ENCODE results near the gene C1orf74. TPM values are rescaled to one million over a fixed set of nuclear protein-coding genes. Genes with fewer than 3 reads are reported as not detected.

The C1orf74 gene
- total RNA-seq, 1 donor from 2014 or later: 2.2 TPM

- Mint-ChIP-seq H3K4me1 (ENCODE audit: low read depth, unreplicated experiment) (peaks cover 13% of the 10 kb centered on the region), H3K27me3 (ENCODE audit: low read depth, unreplicated experiment) (peaks cover 36% of the 10 kb centered on the region), H3K4me3 (ENCODE audit: unreplicated experiment) (no peak overlapping the region), H3K36me3 (ENCODE audit: low read depth, unreplicated experiment) (peaks cover 2% of the 10 kb centered on the region), H3K9me3 (ENCODE audit: unreplicated experiment) (peaks cover 2% of the 10 kb centered on the region), H3K27ac (ENCODE audit: unreplicated experiment) (no peak overlapping the region)
- Histone ChIP-seq H2AFZ (ENCODE audit: low read depth, low read length) (no peak overlapping the region), H3K4me2 (ENCODE audit: low read length) (no peak overlapping the region), H3K27me3 (ENCODE audit: insufficient read depth, low read length) (peaks cover 2% of the 10 kb centered on the region), H3K9me3 (ENCODE audit: insufficient read depth, low read depth, low read length) (no peaks in the 10 kb centered on the region), H3K4me1 (ENCODE audit: insufficient read depth, low read length) (no peaks in the 10 kb centered on the region), H3K4me3 (ENCODE audit: insufficient read depth, low read depth, low read length) (no peak overlapping the region), H3K27ac (ENCODE audit: low read depth, low read length) (no peak overlapping the region), H4K20me1 (ENCODE audit: insufficient read depth, low read length) (no peaks in the 10 kb centered on the region), H3K79me2 (ENCODE audit: insufficient read depth, low read length) (no peaks in the 10 kb centered on the region), H3K9ac (ENCODE audit: low read length) (no peak overlapping the region), H3K36me3 (ENCODE audit: insufficient read depth, low read length) (no peaks in the 10 kb centered on the region)
- no peak for DNase-seq (ENCODE audit: low read depth)
- no peak for FAIRE-seq
- TF ChIP-seq CTCF (IDR thresholded peaks at IDR 0.05; ENCODE audit: insufficient read depth, low read depth, low read length): no peak
- TF ChIP-seq EZH2 (IDR thresholded peaks at IDR 0.05; ENCODE audit: insufficient read depth, low read length): no peak
Observed at GRCh38 chr1:209759829-209760359, 24.5 kb downstream of the C1orf74 start.

- Mint-ChIP-seq H3K4me3 (ENCODE audit: unreplicated experiment) (no peak overlapping the region), H3K36me3 (ENCODE audit: low read depth, unreplicated experiment) (peaks cover 2% of the 10 kb centered on the region), H3K27ac (ENCODE audit: unreplicated experiment) (no peak overlapping the region), H3K27me3 (ENCODE audit: low read depth, unreplicated experiment) (peaks cover 34% of the 10 kb centered on the region), H3K4me1 (ENCODE audit: low read depth, unreplicated experiment) (peaks cover 13% of the 10 kb centered on the region), H3K9me3 (ENCODE audit: unreplicated experiment) (peaks cover 2% of the 10 kb centered on the region)
- no peaks in the 10 kb centered on the region for H3K4me1 ChIP-seq (ENCODE audit: insufficient read depth, low read length)
- no peak overlapping the region for H3K4me2 ChIP-seq (ENCODE audit: low read length)
- H3K9ac ChIP-seq (ENCODE audit: low read length): no peak overlapping the region
- H3K27ac ChIP-seq (ENCODE audit: low read depth, low read length): no peak overlapping the region
- H4K20me1 ChIP-seq (ENCODE audit: insufficient read depth, low read length): no peaks in the 10 kb centered on the region
- no peak overlapping the region for H2AFZ ChIP-seq (ENCODE audit: low read depth, low read length)
- peaks cover 2% of the 10 kb centered on the region for H3K27me3 ChIP-seq (ENCODE audit: insufficient read depth, low read length)
- DNase-seq (ENCODE audit: low read depth) (no peak), FAIRE-seq (no peak)
- no peak overlapping the region for H3K4me3 ChIP-seq (ENCODE audit: insufficient read depth, low read depth, low read length)
- H3K9me3 ChIP-seq (ENCODE audit: insufficient read depth, low read depth, low read length): no peaks in the 10 kb centered on the region
- H3K79me2 ChIP-seq (ENCODE audit: insufficient read depth, low read length): no peaks in the 10 kb centered on the region
- no peak for TF ChIP-seq EZH2 (IDR thresholded peaks at IDR 0.05; ENCODE audit: insufficient read depth, low read length)
- no peak for TF ChIP-seq CTCF (IDR thresholded peaks at IDR 0.05; ENCODE audit: insufficient read depth, low read depth, low read length)
- H3K36me3 ChIP-seq (ENCODE audit: insufficient read depth, low read length): no peaks in the 10 kb centered on the region
Observed at GRCh38 chr1:209758400-209758799, 26.0 kb downstream of the C1orf74 start.

GRCh38 chr1:209756615-209757445 is 27.5 kb downstream of the C1orf74 start:
- peaks cover 2% of the 10 kb centered on the region for H3K9me3 Mint-ChIP-seq (ENCODE audit: unreplicated experiment)
- H3K27me3 Mint-ChIP-seq (ENCODE audit: low read depth, unreplicated experiment): peaks cover 27% of the 10 kb centered on the region
- H3K27ac Mint-ChIP-seq (ENCODE audit: unreplicated experiment): no peak overlapping the region
- H3K4me3 Mint-ChIP-seq (ENCODE audit: unreplicated experiment): no peak overlapping the region
- no peaks in the 10 kb centered on the region for H3K4me1 ChIP-seq (ENCODE audit: insufficient read depth, low read length)
- H3K4me1 Mint-ChIP-seq (ENCODE audit: low read depth, unreplicated experiment): peaks cover 13% of the 10 kb centered on the region
- no peaks in the 10 kb centered on the region for H3K9me3 ChIP-seq (ENCODE audit: insufficient read depth, low read depth, low read length)
- H3K36me3 Mint-ChIP-seq (ENCODE audit: low read depth, unreplicated experiment): peaks cover 2% of the 10 kb centered on the region
- no peaks in the 10 kb centered on the region for H3K79me2 ChIP-seq (ENCODE audit: insufficient read depth, low read length)
- H3K36me3 ChIP-seq (ENCODE audit: insufficient read depth, low read length): no peaks in the 10 kb centered on the region
- no peak overlapping the region for H3K27ac ChIP-seq (ENCODE audit: low read depth, low read length)
- DNase-seq (ENCODE audit: low read depth): no peak
- peaks cover 2% of the 10 kb centered on the region for H3K27me3 ChIP-seq (ENCODE audit: insufficient read depth, low read length)
- H3K4me2 ChIP-seq (ENCODE audit: low read length): no peak overlapping the region
- no peak for TF ChIP-seq EZH2 (IDR thresholded peaks at IDR 0.05; ENCODE audit: insufficient read depth, low read length)
- no peak for TF ChIP-seq CTCF (IDR thresholded peaks at IDR 0.05; ENCODE audit: insufficient read depth, low read depth, low read length)
- no peak overlapping the region for H3K4me3 ChIP-seq (ENCODE audit: insufficient read depth, low read depth, low read length)
- no peak overlapping the region for H2AFZ ChIP-seq (ENCODE audit: low read depth, low read length)
- H4K20me1 ChIP-seq (ENCODE audit: insufficient read depth, low read length): no peaks in the 10 kb centered on the region
- no peak for FAIRE-seq
- no peak overlapping the region for H3K9ac ChIP-seq (ENCODE audit: low read length)

Data from astrocyte (in vitro differentiated cells and primary cell).